ENCODE results near the gene ZC3H12D. TPM values are rescaled to one million over a fixed set of nuclear protein-coding genes. Genes with fewer than 3 reads are reported as not detected.
A peak's percentile ranks its signal among the peaks of the same experiment; 100 is the strongest.
"Not testable (repeated sequence)": the region's sequence is repeated elsewhere in the genome, so short reads cannot be mapped to it uniquely, and the experiment has no call there.

ZC3H12D gene
- total RNA-seq, 6 experiments from 2014 or later, result 0.05 to 0.16 (median 0.10) TPM; not detected in 2

DNA sequence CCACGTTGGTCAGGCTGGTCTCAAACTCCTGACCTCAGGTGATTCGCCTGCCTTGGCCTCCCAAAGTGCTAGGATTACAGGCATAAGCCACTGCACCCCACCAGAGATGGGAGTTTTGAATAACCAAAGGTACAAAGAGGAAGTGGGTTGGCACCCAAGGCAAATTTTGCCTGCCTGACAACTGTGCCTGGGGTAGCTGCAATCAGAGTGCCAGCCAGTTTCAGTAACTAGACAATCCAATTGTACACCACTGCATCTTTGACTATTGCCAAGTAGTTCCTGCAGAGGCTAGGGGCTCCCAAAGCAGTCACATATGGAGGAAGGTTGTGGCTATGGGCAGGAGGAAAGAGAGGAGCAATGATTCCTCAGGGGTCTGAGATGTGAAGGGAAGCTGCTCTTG, 16.6 kb downstream of the ZC3H12D start:
- Mint-ChIP-seq H3K4me1 (ENCODE audit: low read depth) (peaks cover 15% of the 10 kb centered on the region), H3K27me3 (ENCODE audit: insufficient read depth) (peaks cover 11% of the 10 kb centered on the region), H3K9me3 (no peaks in the 10 kb centered on the region), H3K4me3 (no peak overlapping the region), H3K36me3 (ENCODE audit: low read depth) (no peaks in the 10 kb centered on the region), H3K27ac (no peak overlapping the region)
- no peak for DNase-seq
- TF ChIP-seq, protein P1, sequence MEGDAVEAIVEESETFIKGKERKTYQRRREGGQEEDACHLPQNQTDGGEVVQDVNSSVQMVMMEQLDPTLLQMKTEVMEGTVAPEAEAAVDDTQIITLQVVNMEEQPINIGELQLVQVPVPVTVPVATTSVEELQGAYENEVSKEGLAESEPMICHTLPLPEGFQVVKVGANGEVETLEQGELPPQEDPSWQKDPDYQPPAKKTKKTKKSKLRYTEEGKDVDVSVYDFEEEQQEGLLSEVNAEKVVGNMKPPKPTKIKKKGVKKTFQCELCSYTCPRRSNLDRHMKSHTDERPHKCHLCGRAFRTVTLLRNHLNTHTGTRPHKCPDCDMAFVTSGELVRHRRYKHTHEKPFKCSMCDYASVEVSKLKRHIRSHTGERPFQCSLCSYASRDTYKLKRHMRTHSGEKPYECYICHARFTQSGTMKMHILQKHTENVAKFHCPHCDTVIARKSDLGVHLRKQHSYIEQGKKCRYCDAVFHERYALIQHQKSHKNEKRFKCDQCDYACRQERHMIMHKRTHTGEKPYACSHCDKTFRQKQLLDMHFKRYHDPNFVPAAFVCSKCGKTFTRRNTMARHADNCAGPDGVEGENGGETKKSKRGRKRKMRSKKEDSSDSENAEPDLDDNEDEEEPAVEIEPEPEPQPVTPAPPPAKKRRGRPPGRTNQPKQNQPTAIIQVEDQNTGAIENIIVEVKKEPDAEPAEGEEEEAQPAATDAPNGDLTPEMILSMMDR (IDR thresholded peaks at IDR 0.05), result no peak

DNA sequence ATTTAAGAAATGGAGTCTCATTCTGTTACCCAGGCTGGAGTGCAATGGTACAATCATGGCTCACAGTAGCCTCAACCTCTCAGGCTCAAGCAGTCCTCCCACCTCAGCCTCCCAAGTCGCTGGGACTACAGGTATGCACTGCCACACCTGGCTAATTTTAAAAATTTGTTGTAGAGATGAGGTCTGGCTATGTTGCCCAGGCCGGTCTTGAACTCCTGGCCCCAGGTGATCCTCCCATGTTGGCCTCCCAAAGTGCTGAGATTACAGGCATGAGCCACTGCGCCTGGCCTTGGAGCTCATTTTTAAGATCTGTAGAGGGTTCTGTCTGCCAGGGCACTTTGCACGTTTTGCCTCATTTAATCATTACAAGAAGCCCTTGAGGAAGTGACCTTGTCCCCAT, 17.5 kb downstream of the ZC3H12D start:
- Mint-ChIP-seq H3K27me3 (ENCODE audit: insufficient read depth) (peaks cover 11% of the 10 kb centered on the region), H3K4me1 (ENCODE audit: low read depth) (peaks cover 15% of the 10 kb centered on the region), H3K27ac (no peak overlapping the region), H3K9me3 (no peaks in the 10 kb centered on the region), H3K4me3 (no peak overlapping the region), H3K36me3 (ENCODE audit: low read depth) (no peaks in the 10 kb centered on the region)
- TF ChIP-seq, protein P1 (IDR thresholded peaks at IDR 0.05), result no peak
- no peak for DNase-seq

DNA sequence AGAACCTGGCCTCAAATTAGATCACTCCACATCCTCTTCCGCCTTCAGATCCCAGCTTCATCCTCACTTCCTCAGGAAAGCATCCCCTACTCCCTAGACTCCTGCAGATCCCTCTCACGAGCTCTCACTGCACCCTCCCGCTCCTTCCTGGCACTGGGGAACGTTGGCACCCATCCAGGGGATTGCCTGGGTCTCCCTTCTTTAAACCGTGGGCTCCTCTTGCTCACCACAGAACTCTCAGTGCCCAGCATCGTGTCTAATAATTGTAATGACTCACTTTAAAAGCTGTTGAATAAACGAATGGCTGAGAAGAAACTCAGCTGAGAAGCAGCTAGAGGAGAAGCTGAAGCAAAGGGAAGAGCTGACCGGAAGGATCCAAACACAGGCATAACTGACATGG, 20.4 kb downstream of the ZC3H12D start:
- TF ChIP-seq, protein P1 (IDR thresholded peaks at IDR 0.05), result no peak
- Mint-ChIP-seq H3K36me3 (ENCODE audit: low read depth) (no peaks in the 10 kb centered on the region), H3K4me1 (ENCODE audit: low read depth) (peaks cover 15% of the 10 kb centered on the region), H3K4me3 (no peak overlapping the region), H3K27ac (no peak overlapping the region), H3K9me3 (no peaks in the 10 kb centered on the region), H3K27me3 (ENCODE audit: insufficient read depth) (peaks cover 4% of the 10 kb centered on the region)
- DNase-seq, result no peak

DNA sequence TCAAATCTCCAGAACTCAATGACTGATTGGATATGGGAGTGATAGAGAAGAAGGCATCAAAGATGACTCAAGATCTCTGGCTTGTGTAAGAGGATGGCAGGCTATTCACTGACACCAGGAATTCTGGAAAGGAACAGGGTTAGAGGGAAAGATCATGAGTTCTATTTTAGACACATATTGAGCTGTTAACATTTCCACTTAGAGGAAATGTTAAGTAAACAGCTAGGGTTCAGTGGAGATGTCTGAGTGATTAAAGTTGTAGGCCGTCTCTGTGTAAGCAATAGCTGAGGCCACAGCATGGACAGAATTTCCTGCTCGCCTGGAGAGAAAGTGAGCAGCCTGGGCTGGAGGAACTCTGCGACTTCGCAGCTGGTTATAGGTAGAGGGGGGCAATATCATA, 21.0 kb downstream of the ZC3H12D start:
- Mint-ChIP-seq H3K36me3 (ENCODE audit: low read depth) (no peaks in the 10 kb centered on the region), H3K4me1 (ENCODE audit: low read depth) (peaks cover 15% of the 10 kb centered on the region), H3K4me3 (no peak overlapping the region), H3K9me3 (no peaks in the 10 kb centered on the region), H3K27ac (no peak overlapping the region), H3K27me3 (ENCODE audit: insufficient read depth) (peaks cover 4% of the 10 kb centered on the region)
- TF ChIP-seq, protein P1 (IDR thresholded peaks at IDR 0.05), result no peak
- DNase-seq, result peak; percentile 10

DNA sequence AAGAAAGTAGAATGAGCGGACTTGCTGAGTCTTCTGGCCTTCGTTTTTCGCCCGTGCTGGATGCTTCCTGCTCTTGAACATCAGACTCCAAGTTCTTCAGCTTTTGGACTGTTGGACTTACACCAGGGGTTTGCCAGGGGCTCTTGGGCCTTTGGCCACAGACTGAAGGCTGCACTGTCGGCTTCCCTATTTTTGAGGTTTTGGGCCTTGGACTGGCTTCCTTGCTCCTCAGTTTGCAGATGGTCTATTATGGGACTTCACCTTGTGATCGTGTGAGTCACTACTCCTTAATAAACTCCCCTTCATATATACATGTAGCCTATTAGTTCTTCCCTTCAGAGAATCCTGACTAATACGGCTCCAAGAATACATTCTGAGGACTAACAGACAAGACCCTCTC, 22.1 kb downstream of the ZC3H12D start:
- not testable (repeated sequence) for H3K36me3 Mint-ChIP-seq (ENCODE audit: low read depth); H3K4me3 Mint-ChIP-seq; DNase-seq; H3K27me3 Mint-ChIP-seq (ENCODE audit: insufficient read depth); H3K27ac Mint-ChIP-seq; H3K9me3 Mint-ChIP-seq
- H3K4me1 Mint-ChIP-seq (ENCODE audit: low read depth), result peaks cover 20% of the 10 kb centered on the region

DNA sequence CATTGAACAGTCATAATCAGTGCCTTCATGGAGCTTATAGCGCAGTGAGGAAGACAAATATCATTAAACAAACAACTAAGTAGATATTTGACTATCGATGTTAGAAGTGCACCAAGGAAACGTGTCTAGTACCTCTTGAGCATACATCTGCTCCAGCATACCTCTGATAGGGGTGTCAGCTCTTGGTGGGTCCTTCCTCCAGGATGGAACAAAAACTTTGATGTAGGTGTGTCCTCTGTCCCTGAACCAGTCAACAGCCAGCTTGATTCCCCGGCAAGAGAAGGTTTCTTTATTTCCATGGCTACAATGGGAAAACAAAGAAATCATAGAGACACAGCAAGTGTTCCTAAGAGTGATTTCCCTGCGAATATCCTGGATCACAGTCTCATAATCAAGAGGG, 23.1 kb downstream of the ZC3H12D start:
- TF ChIP-seq, protein P1 (IDR thresholded peaks at IDR 0.05), result no peak
- no peak for DNase-seq
- no peak overlapping the region for H3K27ac Mint-ChIP-seq
- H3K4me3 Mint-ChIP-seq, result no peak overlapping the region
- no peaks in the 10 kb centered on the region for H3K9me3 Mint-ChIP-seq
- no peaks in the 10 kb centered on the region for H3K36me3 Mint-ChIP-seq (ENCODE audit: low read depth)
- peaks cover 20% of the 10 kb centered on the region for H3K4me1 Mint-ChIP-seq (ENCODE audit: low read depth)
- peaks cover 4% of the 10 kb centered on the region for H3K27me3 Mint-ChIP-seq (ENCODE audit: insufficient read depth)

DNA sequence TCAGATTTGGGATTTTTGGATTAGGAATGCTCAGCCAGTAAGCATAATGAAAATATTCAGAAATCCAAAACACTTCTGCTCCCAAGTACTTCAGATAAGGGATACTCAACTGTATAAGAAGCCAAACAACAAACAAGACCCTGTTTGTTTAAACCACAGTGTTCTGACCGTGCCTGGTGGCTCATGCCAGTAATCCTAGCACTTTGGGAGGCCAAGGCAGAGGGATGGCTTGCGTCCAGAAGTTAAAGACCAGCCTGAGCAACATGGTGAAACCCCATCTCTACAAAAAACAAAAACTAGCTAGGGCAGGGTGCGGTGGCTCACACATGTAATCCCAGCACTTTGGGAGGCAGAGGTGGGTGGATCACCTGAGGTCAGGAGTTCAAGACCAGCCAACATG, 24.6 kb downstream of the ZC3H12D start:
- not testable (repeated sequence) for H3K9me3 Mint-ChIP-seq; H3K27me3 Mint-ChIP-seq (ENCODE audit: insufficient read depth); H3K4me3 Mint-ChIP-seq; DNase-seq; H3K27ac Mint-ChIP-seq; H3K36me3 Mint-ChIP-seq (ENCODE audit: low read depth)
- H3K4me1 Mint-ChIP-seq (ENCODE audit: low read depth), result peaks cover 23% of the 10 kb centered on the region
